ENCODE data around the gene LNPEP. TPM values are rescaled to one million over a fixed set of nuclear protein-coding genes. Genes with fewer than 3 reads are reported as not detected.

Gene LNPEP
- total RNA-seq, 4 donors from 2014 or later = 64.8 to 111 (median 80.5) TPM

DNA sequence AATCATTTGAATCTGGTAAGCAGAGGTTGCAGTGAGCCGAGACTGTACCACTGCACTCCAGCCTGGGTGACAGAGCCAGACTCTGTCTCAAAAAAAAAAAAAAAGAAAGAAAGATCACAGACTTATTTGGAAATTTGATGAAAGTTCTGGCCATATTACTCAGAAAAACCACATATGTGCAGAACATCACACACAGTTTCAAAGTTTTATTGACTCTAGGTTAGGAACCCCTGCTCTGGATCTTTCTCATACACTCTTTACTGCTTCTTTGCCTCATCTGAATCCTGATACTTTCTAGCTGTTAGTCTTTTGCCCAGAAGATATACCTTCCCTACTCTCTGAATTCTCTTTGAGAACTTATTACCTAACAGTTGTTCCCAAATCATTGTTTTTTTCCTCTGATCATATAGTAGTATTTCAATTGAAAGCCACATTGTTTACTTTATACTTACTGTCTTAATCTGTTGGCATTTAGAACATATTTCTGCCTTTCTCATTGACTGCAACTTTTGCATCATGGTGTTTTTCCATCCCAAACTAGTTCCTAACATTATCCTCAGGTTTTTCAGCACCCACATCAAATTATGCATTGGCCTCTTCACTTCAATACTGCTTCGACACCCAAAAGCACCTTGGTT is 68.7 kb downstream of the LNPEP start:
- peaks cover 0 to 70% of the 10 kb centered on the region in 2 donors for H3K36me3 ChIP-seq
- no peak for ATAC-seq
- H3K4me3 ChIP-seq = no peak overlapping the region
- H3K27me3 ChIP-seq = no peaks in the 10 kb centered on the region
- no peak for TF ChIP-seq POLR2A (IDR thresholded peaks at IDR 0.05)
- no peak for TF ChIP-seq POLR2AphosphoS5 (IDR thresholded peaks at IDR 0.05)
- no peak for TF ChIP-seq EP300 (IDR thresholded peaks at IDR 0.05)
- TF ChIP-seq, protein P1, sequence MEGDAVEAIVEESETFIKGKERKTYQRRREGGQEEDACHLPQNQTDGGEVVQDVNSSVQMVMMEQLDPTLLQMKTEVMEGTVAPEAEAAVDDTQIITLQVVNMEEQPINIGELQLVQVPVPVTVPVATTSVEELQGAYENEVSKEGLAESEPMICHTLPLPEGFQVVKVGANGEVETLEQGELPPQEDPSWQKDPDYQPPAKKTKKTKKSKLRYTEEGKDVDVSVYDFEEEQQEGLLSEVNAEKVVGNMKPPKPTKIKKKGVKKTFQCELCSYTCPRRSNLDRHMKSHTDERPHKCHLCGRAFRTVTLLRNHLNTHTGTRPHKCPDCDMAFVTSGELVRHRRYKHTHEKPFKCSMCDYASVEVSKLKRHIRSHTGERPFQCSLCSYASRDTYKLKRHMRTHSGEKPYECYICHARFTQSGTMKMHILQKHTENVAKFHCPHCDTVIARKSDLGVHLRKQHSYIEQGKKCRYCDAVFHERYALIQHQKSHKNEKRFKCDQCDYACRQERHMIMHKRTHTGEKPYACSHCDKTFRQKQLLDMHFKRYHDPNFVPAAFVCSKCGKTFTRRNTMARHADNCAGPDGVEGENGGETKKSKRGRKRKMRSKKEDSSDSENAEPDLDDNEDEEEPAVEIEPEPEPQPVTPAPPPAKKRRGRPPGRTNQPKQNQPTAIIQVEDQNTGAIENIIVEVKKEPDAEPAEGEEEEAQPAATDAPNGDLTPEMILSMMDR (IDR thresholded peaks at IDR 0.05) = no peak
- no peak overlapping the region for H3K27ac ChIP-seq
- H3K9me3 ChIP-seq = no peaks in the 10 kb centered on the region
- H3K4me1 ChIP-seq = peaks cover 0 to 7% (median 0%) of the 10 kb centered on the region in 3 donors
- WGBS, 2 donors (ENCODE audit: low coverage in 1 of 2) = 92 to 95% methylated on average over 1 to 2 of the region's 2 CpGs

DNA sequence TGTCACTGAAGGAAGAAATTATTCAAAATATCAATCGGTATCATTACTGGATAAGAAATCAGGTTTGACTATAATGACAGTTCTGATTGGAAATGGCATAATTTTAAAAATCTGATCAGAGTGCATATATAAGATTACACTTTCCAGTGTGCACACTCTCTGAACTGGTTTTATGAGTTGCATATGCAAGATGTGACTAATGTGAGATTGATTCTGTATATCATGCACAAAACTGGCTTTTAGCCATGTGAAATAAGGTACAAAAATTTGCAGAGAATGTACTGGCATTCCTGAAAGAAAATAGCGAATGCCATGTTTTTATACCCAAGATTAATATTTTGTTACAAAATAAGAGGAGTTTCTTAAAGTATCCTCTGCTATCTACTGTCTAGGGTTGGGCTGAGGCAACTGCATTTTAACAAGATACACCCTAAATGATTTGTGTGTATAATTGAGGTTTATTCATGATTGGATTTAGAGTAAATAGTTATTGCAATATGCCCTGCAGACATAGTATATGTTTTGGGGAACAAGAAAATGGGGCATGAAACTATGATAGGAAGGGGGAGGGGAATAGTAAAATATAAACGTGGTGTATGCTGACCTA is 70.7 kb downstream of the LNPEP start:
- Histone ChIP-seq H3K9me3 (no peaks in the 10 kb centered on the region), H3K27ac (no peak overlapping the region), H3K27me3 (no peaks in the 10 kb centered on the region), H3K4me3 (no peak overlapping the region), H3K4me1 (peaks cover 0 to 9% (median 0%) of the 10 kb centered on the region in 3 donors), H3K36me3 (peaks cover 0 to 64% of the 10 kb centered on the region in 2 donors)
- TF ChIP-seq EP300 (IDR thresholded peaks at IDR 0.05) (no peak), POLR2A (IDR thresholded peaks at IDR 0.05) (no peak), POLR2AphosphoS5 (IDR thresholded peaks at IDR 0.05) (no peak)
- TF ChIP-seq, protein P1 (IDR thresholded peaks at IDR 0.05) = no peak
- 66 to 69% methylated on average over 3 of the region's 3 CpGs for WGBS, 2 donors (ENCODE audit: low coverage in 1 of 2)
- ATAC-seq = no peak

DNA sequence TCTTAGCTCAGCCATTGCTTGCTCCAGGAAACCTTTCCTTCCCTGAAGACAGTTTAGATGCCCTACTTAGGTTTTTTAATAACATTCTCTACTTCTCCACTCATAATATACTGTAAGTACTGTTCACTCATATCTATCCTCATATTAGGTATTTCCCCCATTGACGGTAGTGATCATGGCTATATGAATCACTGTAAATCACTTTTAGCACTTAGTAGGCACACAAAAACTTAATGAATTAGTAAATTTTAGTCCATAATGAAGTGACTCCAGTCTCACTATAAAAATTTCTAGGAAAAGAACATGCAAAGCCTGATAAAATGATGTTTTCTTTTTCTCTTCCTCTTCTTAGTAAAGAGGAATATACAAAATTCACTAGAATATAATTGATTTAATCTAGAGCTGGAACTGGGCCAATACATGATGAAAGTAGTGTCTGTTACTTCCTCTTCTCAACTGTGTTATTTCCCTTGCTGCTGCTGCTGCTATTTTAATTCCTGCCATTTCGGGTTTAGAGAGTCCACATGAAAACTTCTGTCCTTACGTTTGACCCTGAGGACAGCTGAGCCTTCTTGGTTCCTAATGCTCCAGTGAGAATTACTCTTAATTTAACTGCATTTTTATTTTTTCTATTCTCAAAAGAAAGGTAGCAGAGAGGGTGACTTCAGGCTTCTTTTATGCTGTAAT is 73.5 kb downstream of the LNPEP start:
- Histone ChIP-seq H3K27ac (no peak overlapping the region), H3K4me1 (peaks cover 0 to 9% (median 0%) of the 10 kb centered on the region in 3 donors), H3K9me3 (no peaks in the 10 kb centered on the region), H3K36me3 (peaks cover 0 to 62% of the 10 kb centered on the region in 2 donors), H3K27me3 (no peaks in the 10 kb centered on the region), H3K4me3 (no peak overlapping the region)
- TF ChIP-seq POLR2AphosphoS5 (IDR thresholded peaks at IDR 0.05) = no peak
- no peak for TF ChIP-seq EP300 (IDR thresholded peaks at IDR 0.05)
- no peak for TF ChIP-seq POLR2A (IDR thresholded peaks at IDR 0.05)
- TF ChIP-seq, protein P1 (IDR thresholded peaks at IDR 0.05) = no peak
- WGBS, 2 donors (ENCODE audit: low coverage in 1 of 2) = 54% methylated on average over 3 of the region's 3 CpGs
- ATAC-seq = no peak

DNA sequence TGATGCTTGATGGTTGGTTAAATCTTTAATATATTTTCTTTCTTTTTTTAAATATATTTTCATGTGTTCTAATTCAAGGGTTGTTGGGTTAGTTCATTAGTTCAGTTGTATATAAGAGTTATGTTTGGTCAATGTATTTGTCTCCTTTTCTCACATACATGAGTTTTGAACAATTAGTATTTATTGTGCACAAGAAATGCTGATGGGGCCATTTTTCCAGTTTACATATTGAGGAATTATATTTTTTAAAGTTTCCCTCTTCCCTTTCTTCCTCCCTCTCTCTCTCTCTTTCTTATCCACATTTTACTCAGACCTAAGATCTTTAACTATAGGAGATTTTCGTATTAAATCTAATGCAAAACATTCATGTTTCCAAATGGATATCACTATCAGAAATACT is 74.0 kb downstream of the LNPEP start:
- H3K4me3 ChIP-seq = no peak overlapping the region
- H3K27ac ChIP-seq = no peak overlapping the region
- no peak for ATAC-seq
- 100% methylated on average over 1 of the region's 1 CpG for WGBS, 2 donors (ENCODE audit: low coverage in 1 of 2)
- TF ChIP-seq POLR2A (IDR thresholded peaks at IDR 0.05) = no peak
- TF ChIP-seq EP300 (IDR thresholded peaks at IDR 0.05) = no peak
- TF ChIP-seq POLR2AphosphoS5 (IDR thresholded peaks at IDR 0.05) = no peak
- TF ChIP-seq, protein P1 (IDR thresholded peaks at IDR 0.05) = no peak
- peaks cover 0 to 63% of the 10 kb centered on the region in 2 donors for H3K36me3 ChIP-seq
- H3K9me3 ChIP-seq = no peaks in the 10 kb centered on the region
- peaks cover 0 to 9% (median 0%) of the 10 kb centered on the region in 3 donors for H3K4me1 ChIP-seq
- no peaks in the 10 kb centered on the region for H3K27me3 ChIP-seq
